GM19035 (cell line): ENCODE measurements around the gene USP15.
"Not testable (repeated sequence)": the region's sequence is repeated elsewhere in the genome, so short reads cannot be mapped to it uniquely, and the experiment has no call there.

Experiments used
- ATAC-seq: cut with Tn5 transposase; IDR thresholded peaks from one replicate; pipeline ENCODE4 v1.9.1; 2021; ENCODE audit not compliant: unreplicated experiment

Gene USP15

DNA sequence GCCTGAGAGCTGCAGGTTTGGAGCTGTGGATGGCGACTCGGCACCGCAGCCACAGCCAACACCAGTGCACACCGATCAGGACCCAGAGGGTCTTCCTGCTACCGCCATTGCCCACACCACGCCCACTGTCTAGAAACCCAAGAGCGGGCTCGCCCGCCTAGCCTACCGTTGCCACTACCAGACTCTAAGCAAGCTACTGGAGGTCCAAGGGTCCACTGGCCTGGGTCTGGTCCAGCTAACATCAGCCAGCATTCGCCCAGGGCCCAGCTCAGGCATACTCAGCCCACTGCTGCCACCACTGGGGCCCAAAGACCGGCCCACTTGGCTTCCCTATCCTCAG is 175.9 kb downstream of the USP15 start:
- no peak for ATAC-seq

- ATAC-seq: no peak
These were observed 178.0 kb downstream of the USP15 start for GRCh38 chr12:62438098-62438692.

- ATAC-seq: no peak
These were observed 186.7 kb downstream of the USP15 start for GRCh38 chr12:62446754-62447452.

GRCh38 chr12:62448436-62448835 is 188.2 kb downstream of the USP15 start:
- no peak for ATAC-seq

GRCh38 chr12:62455429-62455828 is 195.2 kb downstream of the USP15 start:
- ATAC-seq: not testable (repeated sequence)

DNA sequence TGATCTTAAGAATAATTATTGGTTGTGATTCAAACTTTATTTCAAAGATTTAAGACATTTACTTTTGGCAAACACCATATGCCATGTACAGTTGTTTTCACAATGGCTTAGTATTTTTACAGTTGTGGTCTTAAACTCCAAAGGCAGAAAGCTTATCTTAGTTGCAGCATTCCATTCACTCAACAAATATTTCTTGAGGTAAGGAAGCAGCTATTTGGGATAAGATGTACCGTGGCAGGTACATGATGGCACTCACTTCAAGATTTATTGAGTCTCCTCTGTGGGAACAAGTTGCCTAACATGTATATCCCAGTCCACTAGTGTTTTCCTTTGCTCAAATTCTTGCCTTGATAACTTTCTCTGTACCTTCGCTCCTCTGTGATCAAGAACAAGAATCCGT is 198.4 kb downstream of the USP15 start:
- no peak for ATAC-seq

GRCh38 chr12:62459976-62460375 is 199.8 kb downstream of the USP15 start:
- ATAC-seq: no peak

DNA sequence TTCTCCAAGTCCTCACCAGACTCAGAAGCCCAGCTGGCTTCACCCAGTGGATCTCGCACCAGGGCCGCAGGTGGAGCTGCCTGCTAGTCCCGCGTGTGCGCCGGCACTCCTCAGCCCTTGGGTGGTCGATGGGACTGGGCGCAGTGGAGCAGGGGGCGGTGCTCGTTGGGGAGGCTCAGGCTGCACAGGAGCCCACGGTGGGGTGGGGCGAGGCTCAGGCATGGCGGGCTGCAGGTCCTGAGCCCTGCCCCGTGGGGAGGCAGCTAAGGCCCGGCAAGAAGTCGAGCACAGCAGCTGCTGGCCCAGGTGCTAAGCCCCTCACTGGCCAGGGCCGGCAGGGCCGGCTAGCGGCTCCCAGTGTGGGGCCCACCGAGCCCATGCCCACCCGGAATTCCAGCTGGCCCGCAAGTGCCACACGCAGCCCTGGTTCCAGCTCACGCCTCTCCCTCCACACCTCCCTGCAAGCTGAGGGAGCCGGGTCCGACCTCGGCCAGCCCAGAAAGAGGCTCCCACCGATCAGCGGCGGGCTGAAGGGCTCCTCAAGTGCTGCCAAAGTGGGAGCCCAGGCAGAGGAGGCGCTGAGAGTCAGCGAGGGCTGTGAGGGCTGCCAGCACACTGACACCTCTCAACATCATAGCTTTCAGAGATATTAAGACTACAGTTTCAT is 201.1 kb downstream of the USP15 start:
- not testable (repeated sequence) for ATAC-seq

DNA sequence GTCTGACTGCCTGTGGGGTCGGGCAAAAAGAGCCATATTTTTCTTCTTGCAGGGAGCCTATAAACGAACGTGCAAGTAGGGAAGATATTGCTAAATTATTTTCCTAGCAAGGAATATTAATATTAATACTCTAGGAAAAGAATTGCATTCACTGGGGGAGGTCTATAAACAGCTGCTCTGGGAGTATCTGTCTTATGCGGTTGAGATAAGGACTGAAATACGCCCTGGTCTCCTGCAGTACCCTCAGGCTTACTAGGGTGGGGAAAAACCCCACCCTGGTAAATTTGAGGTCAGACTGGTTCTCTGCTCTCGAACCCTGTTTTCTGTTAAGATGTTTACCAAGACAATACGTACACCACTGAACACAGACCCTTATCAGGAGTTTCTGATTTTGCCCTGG is 203.0 kb downstream of the USP15 start:
- not testable (repeated sequence) for ATAC-seq
